ENCODE results near the gene NLRP8. TPM values are rescaled to one million over a fixed set of nuclear protein-coding genes. Genes with fewer than 3 reads are reported as not detected.
"Not testable (repeated sequence)": the region's sequence is repeated elsewhere in the genome, so short reads cannot be mapped to it uniquely, and the experiment has no call there.

NLRP8 gene
- total RNA-seq, 3 donors from 2014 or later, result 0.29 to 0.33 TPM; not detected in 1

DNA sequence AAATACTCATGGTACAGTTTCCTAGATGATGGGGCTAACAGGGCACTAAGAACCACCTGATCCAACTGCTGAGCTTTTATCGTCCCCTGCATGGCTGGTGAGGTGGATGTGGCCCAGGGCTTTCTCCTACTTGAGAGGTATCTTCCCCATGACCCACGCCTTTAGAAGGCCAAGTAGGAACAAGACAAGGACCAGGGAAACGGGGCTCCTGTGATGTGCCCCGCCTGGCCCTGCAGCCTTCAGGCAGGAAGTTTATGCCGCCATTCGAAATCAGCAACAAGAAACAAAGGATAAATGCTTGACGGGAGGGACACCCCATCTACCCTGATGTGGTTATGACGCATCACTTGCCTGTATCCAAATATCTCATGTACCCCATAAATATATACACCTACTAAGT lies 19.6 kb upstream of the NLRP8 start:
- Histone ChIP-seq H3K9me3 (peaks cover 5 to 21% of the 10 kb centered on the region in 2 donors), H3K4me1 (no peaks in the 10 kb centered on the region), H3K4me3 (no peak overlapping the region), H3K27me3 (no peaks in the 10 kb centered on the region), H3K36me3 (no peaks in the 10 kb centered on the region), H3K27ac (no peak overlapping the region)
- no peak for DNase-seq (ENCODE audit: low spot score in 2 of 2)
- no peak for TF ChIP-seq POLR2AphosphoS5 (IDR thresholded peaks at IDR 0.05)
- no peak for TF ChIP-seq POLR2A (IDR thresholded peaks at IDR 0.05)
- TF ChIP-seq, protein P1, sequence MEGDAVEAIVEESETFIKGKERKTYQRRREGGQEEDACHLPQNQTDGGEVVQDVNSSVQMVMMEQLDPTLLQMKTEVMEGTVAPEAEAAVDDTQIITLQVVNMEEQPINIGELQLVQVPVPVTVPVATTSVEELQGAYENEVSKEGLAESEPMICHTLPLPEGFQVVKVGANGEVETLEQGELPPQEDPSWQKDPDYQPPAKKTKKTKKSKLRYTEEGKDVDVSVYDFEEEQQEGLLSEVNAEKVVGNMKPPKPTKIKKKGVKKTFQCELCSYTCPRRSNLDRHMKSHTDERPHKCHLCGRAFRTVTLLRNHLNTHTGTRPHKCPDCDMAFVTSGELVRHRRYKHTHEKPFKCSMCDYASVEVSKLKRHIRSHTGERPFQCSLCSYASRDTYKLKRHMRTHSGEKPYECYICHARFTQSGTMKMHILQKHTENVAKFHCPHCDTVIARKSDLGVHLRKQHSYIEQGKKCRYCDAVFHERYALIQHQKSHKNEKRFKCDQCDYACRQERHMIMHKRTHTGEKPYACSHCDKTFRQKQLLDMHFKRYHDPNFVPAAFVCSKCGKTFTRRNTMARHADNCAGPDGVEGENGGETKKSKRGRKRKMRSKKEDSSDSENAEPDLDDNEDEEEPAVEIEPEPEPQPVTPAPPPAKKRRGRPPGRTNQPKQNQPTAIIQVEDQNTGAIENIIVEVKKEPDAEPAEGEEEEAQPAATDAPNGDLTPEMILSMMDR (IDR thresholded peaks at IDR 0.05), result no peak
- intact Hi-C loops (cut with DNase I; ENCODE audit: low total_unique reads), result no loop called here

DNA sequence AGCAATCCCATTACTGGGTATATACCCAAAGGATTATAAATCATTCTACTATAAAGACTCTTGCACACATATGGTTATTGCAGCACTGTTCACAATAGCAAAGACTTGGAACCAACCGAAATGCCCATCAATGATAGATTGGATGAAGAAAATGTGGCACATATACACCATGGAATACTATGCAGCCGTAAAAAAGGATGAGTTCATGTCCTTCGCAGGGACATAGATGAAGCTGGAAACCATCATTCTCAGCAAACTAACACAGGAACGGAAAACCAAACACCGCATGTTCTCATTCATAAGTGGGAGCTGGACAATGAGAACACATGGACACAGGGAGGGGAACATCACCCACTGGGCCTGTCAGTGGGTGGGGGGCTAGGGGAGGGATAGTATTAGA lies 18.4 kb upstream of the NLRP8 start:
- H3K9me3 ChIP-seq; H3K36me3 ChIP-seq; H3K4me3 ChIP-seq; intact Hi-C loops (cut with DNase I; ENCODE audit: low total_unique reads); H3K27ac ChIP-seq; DNase-seq (ENCODE audit: low spot score in 2 of 2); H3K4me1 ChIP-seq; H3K27me3 ChIP-seq: not testable (repeated sequence)

DNA sequence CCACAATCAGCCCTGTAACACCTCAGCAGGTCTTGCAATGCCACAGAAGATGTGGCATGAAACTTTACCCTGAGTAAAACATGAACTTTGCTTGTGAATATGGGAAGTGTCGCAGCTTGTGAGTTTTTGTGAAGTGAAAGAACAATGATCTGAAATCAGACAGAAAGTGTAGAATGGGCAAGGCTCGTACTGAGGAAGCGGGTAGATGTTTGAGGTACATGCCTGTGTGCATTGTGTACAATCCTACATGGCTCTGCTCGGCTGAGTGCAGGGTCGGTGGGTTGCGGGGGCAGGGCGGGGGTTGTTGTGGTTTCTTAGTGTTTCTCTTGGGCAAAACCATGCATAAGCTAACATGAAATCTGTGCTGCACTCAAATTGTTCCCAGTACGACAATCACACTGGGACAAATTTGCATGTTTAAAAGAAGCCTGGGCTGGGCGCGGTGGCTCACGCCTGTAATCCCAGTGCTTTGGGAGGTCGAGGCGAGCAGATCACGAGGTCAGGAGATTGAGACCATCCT lies 16.6 kb upstream of the NLRP8 start:
- Histone ChIP-seq H3K4me1 (no peaks in the 10 kb centered on the region), H3K27ac (no peak overlapping the region), H3K36me3 (no peaks in the 10 kb centered on the region), H3K4me3 (no peak overlapping the region), H3K9me3 (peaks cover 0 to 9% of the 10 kb centered on the region in 2 donors), H3K27me3 (no peaks in the 10 kb centered on the region)
- TF ChIP-seq POLR2A (IDR thresholded peaks at IDR 0.05), result no peak
- TF ChIP-seq, protein P1 (IDR thresholded peaks at IDR 0.05), result no peak
- no peak for TF ChIP-seq POLR2AphosphoS5 (IDR thresholded peaks at IDR 0.05)
- no peak for DNase-seq (ENCODE audit: low spot score in 2 of 2)
- intact Hi-C loops (cut with DNase I; ENCODE audit: low total_unique reads), result no loop called here

DNA sequence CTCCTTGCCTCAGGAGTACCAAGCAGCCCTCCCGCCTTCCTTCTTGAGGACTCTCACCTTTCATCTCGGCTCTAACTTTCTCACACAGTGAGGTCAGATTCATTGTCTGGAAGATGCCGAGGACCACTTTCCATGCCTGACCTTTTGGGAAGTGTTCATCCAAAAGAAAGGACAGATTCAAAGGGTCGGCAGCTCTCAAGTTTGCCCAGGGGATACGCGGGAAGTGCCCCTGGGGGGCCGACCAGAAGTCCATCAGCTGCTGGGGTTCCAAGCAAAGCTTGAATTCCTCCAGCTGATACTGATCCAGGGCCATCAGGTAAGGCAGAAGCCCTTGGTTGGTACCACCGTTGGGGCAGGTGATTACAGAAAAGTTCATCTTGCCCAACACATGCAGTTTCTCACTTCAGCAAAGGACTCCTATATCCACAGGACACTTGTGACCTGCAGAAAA lies 15.7 kb upstream of the NLRP8 start, which contains the start of gene NLRP13:
Gene NLRP13, minus strand, starts transcription at position 401 of the 451 bp plus-strand sequence. Its CDS starts 25 bp downstream, at position 376.
- Histone ChIP-seq H3K36me3 (no peaks in the 10 kb centered on the region), H3K9me3 (peaks cover 0 to 9% of the 10 kb centered on the region in 2 donors), H3K4me1 (no peaks in the 10 kb centered on the region), H3K27ac (no peak within 1 kb of the TSS), H3K4me3 (no peak within 1 kb of the TSS), H3K27me3 (no peaks in the 10 kb centered on the region)
- TF ChIP-seq, protein P1 (IDR thresholded peaks at IDR 0.05), result no peak
- TF ChIP-seq POLR2AphosphoS5 (IDR thresholded peaks at IDR 0.05) (no peak), POLR2A (IDR thresholded peaks at IDR 0.05) (no peak)
- intact Hi-C loops (cut with DNase I; ENCODE audit: low total_unique reads), result no loop called here
- DNase-seq (ENCODE audit: low spot score in 2 of 2), result no peak

DNA sequence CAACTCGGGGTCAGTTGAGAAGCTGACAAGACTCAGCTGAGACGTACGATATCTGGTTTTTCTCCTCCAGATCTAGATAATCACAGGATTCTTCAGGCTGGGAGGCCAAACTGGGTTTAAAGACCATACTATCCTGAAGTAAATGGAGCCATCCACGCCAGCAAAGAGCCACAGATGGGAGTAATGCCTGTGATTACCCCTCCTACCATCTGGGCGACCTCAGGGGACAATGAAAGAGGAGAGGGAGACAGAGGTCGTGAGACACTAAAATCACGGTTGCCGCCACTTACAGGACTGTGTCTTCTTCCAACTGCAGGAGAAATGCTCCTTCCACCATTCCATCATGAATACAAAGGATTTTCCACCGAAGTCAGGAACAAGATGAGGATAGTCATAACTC lies 12.4 kb upstream of the NLRP8 start:
- Histone ChIP-seq H3K9me3 (peaks cover 0 to 14% of the 10 kb centered on the region in 2 donors), H3K4me1 (no peaks in the 10 kb centered on the region), H3K27ac (no peak overlapping the region), H3K36me3 (no peaks in the 10 kb centered on the region), H3K4me3 (no peak overlapping the region), H3K27me3 (no peaks in the 10 kb centered on the region)
- intact Hi-C loops (cut with DNase I; ENCODE audit: low total_unique reads), result no loop called here
- no peak for DNase-seq (ENCODE audit: low spot score in 2 of 2)
- TF ChIP-seq, protein P1 (IDR thresholded peaks at IDR 0.05), result no peak
- TF ChIP-seq POLR2AphosphoS5 (IDR thresholded peaks at IDR 0.05) (no peak), POLR2A (IDR thresholded peaks at IDR 0.05) (no peak)

All from breast epithelium (tissue), 4 donors.